B cell (primary cell): ENCODE data around the gene GYS1.

Experiments used
- EZH2 ChIP-seq: IDR thresholded peaks from 2 replicates; pipeline ENCODE4 v1.6.1; 2012; ENCODE audit warnings: borderline replicate concordance, low read depth, mild to moderate bottlenecking, moderate library complexity, low read length; ENCODE audit not compliant: insufficient read depth, poor library complexity, severe bottlenecking
- TF ChIP-seq, protein P1 (sequence below): fragments of 200-600 bp; IDR thresholded peaks from one replicate; pipeline ENCODE4 v1.8.0; 2022; ENCODE audit warnings: antibody characterized with exemption, mild to moderate bottlenecking

- no peak for TF ChIP-seq EZH2
- TF ChIP-seq, protein P1, sequence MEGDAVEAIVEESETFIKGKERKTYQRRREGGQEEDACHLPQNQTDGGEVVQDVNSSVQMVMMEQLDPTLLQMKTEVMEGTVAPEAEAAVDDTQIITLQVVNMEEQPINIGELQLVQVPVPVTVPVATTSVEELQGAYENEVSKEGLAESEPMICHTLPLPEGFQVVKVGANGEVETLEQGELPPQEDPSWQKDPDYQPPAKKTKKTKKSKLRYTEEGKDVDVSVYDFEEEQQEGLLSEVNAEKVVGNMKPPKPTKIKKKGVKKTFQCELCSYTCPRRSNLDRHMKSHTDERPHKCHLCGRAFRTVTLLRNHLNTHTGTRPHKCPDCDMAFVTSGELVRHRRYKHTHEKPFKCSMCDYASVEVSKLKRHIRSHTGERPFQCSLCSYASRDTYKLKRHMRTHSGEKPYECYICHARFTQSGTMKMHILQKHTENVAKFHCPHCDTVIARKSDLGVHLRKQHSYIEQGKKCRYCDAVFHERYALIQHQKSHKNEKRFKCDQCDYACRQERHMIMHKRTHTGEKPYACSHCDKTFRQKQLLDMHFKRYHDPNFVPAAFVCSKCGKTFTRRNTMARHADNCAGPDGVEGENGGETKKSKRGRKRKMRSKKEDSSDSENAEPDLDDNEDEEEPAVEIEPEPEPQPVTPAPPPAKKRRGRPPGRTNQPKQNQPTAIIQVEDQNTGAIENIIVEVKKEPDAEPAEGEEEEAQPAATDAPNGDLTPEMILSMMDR: no peak
Observed at GRCh38 chr19:48946463-48947257, 46.4 kb downstream of the GYS1 start.
